Breast epithelium (tissue), 3 donors: ENCODE measurements around the gene GBP7.

Source experiments
- POLR2A ChIP-seq: fragments of 450-650 bp; IDR thresholded peaks from one replicate; pipeline ENCODE4 v1.6.1; 2016; ENCODE audit warnings: antibody characterized with exemption, mild to moderate bottlenecking, moderate library complexity
- POLR2AphosphoS5 ChIP-seq, 3 donors: sonication (generic); formaldehyde crosslinking; IDR thresholded peaks; one replicate each; pipeline ENCODE4 v1.6.1; 2017; ENCODE audit warnings: antibody characterized with exemption in 3 of 3
- TF ChIP-seq, protein P1 (sequence below), 3 donors: fragments of 450-650 bp; IDR thresholded peaks; one replicate each; pipeline ENCODE4 v1.5.1; 2016 to 2017; ENCODE audit warnings: antibody characterized with exemption in 3 of 3, mild to moderate bottlenecking in 3 of 3, moderate library complexity in 3 of 3

DNA sequence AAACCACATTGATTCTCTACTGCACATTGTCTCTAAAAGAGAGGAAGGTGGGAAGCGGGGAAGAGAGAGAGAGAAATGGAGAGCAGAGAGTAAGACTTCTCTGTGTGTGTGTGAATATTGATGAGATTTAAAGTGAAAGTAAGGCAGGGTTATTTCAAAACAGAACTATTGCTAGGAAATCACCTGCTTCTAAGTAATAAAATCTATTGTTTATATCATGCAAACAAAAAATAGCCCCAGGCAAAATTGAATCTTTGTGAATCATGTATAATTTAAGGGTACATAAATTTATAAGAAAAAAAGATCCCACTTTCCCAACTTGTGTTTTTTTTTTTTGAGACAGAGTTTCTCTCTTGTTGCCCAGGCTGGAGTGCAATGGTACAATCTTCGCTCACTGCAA, 1.2 kb upstream of the GBP7 start:
- TF ChIP-seq, protein P1, sequence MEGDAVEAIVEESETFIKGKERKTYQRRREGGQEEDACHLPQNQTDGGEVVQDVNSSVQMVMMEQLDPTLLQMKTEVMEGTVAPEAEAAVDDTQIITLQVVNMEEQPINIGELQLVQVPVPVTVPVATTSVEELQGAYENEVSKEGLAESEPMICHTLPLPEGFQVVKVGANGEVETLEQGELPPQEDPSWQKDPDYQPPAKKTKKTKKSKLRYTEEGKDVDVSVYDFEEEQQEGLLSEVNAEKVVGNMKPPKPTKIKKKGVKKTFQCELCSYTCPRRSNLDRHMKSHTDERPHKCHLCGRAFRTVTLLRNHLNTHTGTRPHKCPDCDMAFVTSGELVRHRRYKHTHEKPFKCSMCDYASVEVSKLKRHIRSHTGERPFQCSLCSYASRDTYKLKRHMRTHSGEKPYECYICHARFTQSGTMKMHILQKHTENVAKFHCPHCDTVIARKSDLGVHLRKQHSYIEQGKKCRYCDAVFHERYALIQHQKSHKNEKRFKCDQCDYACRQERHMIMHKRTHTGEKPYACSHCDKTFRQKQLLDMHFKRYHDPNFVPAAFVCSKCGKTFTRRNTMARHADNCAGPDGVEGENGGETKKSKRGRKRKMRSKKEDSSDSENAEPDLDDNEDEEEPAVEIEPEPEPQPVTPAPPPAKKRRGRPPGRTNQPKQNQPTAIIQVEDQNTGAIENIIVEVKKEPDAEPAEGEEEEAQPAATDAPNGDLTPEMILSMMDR (IDR thresholded peaks at IDR 0.05) = no peak
- TF ChIP-seq POLR2AphosphoS5 (IDR thresholded peaks at IDR 0.05) (no peak), POLR2A (no peak)
